HG02642 (cell line): ENCODE measurements around the gene SLC22A1.

Experiments
- ATAC-seq: cut with Tn5 transposase; IDR thresholded peaks from one replicate; pipeline ENCODE4 v1.9.1; 2021; ENCODE audit warnings: mild to moderate bottlenecking; ENCODE audit not compliant: unreplicated experiment, poor library complexity

The SLC22A1 gene

GRCh38 chr6:160203522-160203921 lies 81.9 kb downstream of the SLC22A1 start:
- ATAC-seq = no peak

DNA sequence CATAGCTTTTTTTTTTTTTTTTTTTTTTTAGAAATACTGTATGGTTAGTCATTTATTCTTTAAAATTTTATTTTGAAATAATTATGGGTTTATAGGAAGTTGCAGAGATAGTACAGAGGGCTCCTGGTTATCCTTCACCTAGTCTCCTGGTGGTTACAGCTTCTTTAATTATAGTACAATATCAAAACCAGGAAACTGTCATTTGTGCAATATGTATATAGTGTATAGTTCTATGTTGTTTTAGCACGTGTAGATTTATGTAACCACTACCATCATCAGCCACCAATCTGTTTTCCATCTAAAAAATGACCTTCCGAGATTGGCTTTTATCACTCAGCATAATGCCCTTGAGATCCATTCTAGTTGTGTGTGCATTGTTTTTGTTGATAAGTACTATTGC lies 82.3 kb downstream of the SLC22A1 start:
- no peak for ATAC-seq

DNA sequence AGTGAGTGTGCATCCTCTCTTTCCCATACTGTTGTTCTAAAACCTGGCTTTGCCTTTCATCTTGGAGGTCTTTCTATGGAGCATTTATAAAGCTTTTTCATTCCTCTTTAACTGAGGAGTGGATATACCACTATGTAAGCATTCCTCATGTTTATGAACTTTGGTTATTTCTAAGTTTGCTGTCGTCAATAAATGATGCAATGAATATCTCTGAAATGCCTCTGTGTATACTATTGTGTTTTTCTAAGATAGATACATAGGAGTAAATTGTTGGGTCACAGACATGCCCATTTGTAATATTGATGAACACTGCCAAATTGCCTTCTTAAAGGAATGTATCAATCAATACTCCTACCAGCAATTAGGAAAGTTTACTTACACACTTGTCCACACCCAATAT lies 83.1 kb downstream of the SLC22A1 start:
- ATAC-seq = no peak

- no peak for ATAC-seq
These were observed 86.0 kb downstream of the SLC22A1 start for GRCh38 chr6:160207618-160208017.
